ENCODE results near the gene IL1F10. TPM values are rescaled to one million over a fixed set of nuclear protein-coding genes. Genes with fewer than 3 reads are reported as not detected.

Gene IL1F10
- total and polyA plus RNA-seq, 10 of the 15 experiments (the other 5 are each of a cell fraction or from before 2014, with no cell fraction given): not detected

DNA sequence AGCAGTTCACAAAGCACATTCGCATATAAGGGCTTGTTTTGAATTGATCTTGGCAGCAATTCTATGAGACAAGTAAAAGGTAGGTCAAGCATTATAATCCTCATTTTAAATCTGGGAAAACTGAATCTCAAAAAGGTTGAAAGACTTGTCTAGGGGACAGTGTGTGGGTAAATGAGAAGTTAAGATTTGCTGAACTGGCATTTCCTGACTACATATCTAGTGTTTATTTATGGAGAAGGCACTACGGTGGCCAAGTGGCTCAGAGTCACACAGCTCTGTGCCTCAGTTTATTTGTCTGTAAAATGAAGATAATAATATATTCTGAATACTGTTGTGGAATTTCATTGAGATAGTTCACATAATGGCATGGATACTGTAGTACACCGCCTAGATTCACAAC, 43.4 kb downstream of the IL1F10 start (continued):
- TF ChIP-seq SMAD1 (IDR thresholded peaks at IDR 0.05; ENCODE audit: low read depth, partially characterized antibody) (no peak), RELA (IDR thresholded peaks at IDR 0.05; ENCODE audit: borderline replicate concordance, partially characterized antibody) (no peak), HDAC6 (IDR thresholded peaks at IDR 0.05; ENCODE audit: unreplicated experiment) (no peak), NRF1 (conservative IDR thresholded peaks at IDR 0.05; ENCODE audit: low read depth, low read length) (no peak), MYC (IDR thresholded peaks at IDR 0.05; ENCODE audit: insufficient read depth, insufficient read length, insufficient replicate concordance, low read length, severe bottlenecking) (no peak), SUZ12 (IDR thresholded peaks at IDR 0.05; ENCODE audit: unreplicated experiment) (no peak)

DNA sequence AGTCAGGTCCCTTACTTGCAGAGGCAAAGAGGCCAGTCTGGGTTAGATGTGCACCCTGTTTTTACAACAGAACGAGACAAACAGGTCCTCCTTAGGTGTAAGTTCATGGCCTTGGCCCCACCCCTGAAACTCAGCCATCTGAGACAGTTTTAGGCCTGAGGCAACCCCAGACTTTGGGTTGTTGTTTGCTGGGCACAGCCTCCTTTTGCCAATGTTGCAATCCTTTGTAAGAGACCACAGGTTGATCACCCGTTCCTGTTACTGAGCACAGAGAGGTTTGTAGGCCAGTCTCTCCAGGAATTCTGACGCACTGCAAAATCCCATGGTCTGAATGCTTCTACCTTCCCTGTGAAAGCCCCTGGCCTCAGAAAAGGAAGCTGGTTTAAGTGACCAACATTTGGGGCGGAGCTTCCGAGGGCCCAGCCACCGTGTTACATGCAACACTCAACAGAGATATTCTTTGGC, 44.1 kb downstream of the IL1F10 start:
- no peak overlapping the region for H3K4me3 ChIP-seq
- no peak overlapping the region for H3K4me2 ChIP-seq (ENCODE audit: control insufficient read depth, insufficient read depth)
- TF ChIP-seq CHD1 (IDR thresholded peaks at IDR 0.05; ENCODE audit: low read depth, low read length): no peak
- no peak for TF ChIP-seq BACH1 (IDR thresholded peaks at IDR 0.05; ENCODE audit: borderline replicate concordance)
- TF ChIP-seq RBBP5 (conservative IDR thresholded peaks at IDR 0.05): no peak
- TF ChIP-seq RCOR1 (conservative IDR thresholded peaks at IDR 0.05; ENCODE audit: low read depth, low read length): no peak
- TF ChIP-seq, protein P1, sequence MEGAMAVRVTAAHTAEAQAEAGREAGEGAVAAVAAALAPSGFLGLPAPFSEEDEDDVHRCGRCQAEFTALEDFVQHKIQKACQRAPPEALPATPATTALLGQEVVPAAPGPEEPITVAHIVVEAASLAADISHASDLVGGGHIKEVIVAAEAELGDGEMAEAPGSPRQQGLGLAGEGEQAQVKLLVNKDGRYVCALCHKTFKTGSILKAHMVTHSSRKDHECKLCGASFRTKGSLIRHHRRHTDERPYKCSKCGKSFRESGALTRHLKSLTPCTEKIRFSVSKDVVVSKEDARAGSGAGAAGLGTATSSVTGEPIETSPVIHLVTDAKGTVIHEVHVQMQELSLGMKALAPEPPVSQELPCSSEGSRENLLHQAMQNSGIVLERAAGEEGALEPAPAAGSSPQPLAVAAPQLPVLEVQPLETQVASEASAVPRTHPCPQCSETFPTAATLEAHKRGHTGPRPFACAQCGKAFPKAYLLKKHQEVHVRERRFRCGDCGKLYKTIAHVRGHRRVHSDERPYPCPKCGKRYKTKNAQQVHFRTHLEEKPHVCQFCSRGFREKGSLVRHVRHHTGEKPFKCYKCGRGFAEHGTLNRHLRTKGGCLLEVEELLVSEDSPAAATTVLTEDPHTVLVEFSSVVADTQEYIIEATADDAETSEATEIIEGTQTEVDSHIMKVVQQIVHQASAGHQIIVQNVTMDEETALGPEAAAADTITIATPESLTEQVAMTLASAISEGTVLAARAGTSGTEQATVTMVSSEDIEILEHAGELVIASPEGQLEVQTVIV (IDR thresholded peaks at IDR 0.05; ENCODE audit: borderline replicate concordance, partially characterized antibody): no peak
- no peak for TF ChIP-seq ASH2L (IDR thresholded peaks at IDR 0.05; ENCODE audit: borderline replicate concordance, low read depth)
- H4K20me1 ChIP-seq (ENCODE audit: control insufficient read depth, insufficient read depth): no peaks in the 10 kb centered on the region
- DNase-seq (ENCODE audit: low read depth, low spot score) (no peak), FAIRE-seq (no peak), ATAC-seq (no peak)
- in situ Hi-C loops (cut with MboI) (no loop called here), intact Hi-C loops (cut with micrococcal nuclease; ENCODE audit: unreplicated experiment) (no loop called here)
- H3K79me2 ChIP-seq (ENCODE audit: control insufficient read depth, insufficient read depth, low read length): no peaks in the 10 kb centered on the region
- H3K36me3 ChIP-seq (ENCODE audit: control insufficient read depth in 2 of 2, insufficient read depth in 2 of 2, low read length in 1 of 2): no peaks in the 10 kb centered on the region
- ChIA-PET SMC1A (ENCODE audit: uncharacterized antibody, unreplicated experiment) (interaction anchor here (2.9 kb wide), 1 partner anchor 24 kb away, joined by 14 read pairs; no protein-coding TSS in a partner anchor), CTCF (no interaction called here), RAD21 (ENCODE audit: unreplicated experiment) (no interaction called here), POLR2A (no interaction called here)
- H3K9ac ChIP-seq (ENCODE audit: control insufficient read depth, insufficient read depth, low read length): no peak overlapping the region
- WGBS (ENCODE audit: insufficient coverage, insufficient replicate concordance, low lambda C conversion rate, missing lambda C conversion rate): 37% methylated on average over 6 of the region's 6 CpGs
- H3K27ac ChIP-seq (ENCODE audit: control insufficient read depth, insufficient read depth): no peak overlapping the region
- H3K4me1 ChIP-seq (ENCODE audit: control insufficient read depth, insufficient read depth, low read length): peaks cover 13% of the 10 kb centered on the region
- no peaks in the 10 kb centered on the region for H3K27me3 ChIP-seq (replicated peaks in 1 of 2; ENCODE audit: control insufficient read depth in 2 of 2, insufficient read depth in 2 of 2, low read length in 1 of 2)
- H2AFZ ChIP-seq (ENCODE audit: control insufficient read depth, low read depth, low read length): no peak overlapping the region
- no peaks in the 10 kb centered on the region for H3K9me3 ChIP-seq (replicated peaks; ENCODE audit: control insufficient read depth, insufficient read depth, low read length)
- no TSS peak for BruUV-seq (replicated peaks)
